HCT116 (cell line): ENCODE measurements around the gene ERRFI1. TPM values are rescaled to one million over a fixed set of nuclear protein-coding genes. Genes with fewer than 3 reads are reported as not detected.

Experiments used
- ATAC-seq: fragments of 200-7000 bp; cut with Tn5 transposase; 2 replicates; pipeline ENCODE4 v1.9.1; 2020; ENCODE audit warnings: mild to moderate bottlenecking, moderate library complexity
- BruUV-seq: library from RNA; stranded (reverse); fragments of 400-500 nt; replicated peaks from 2 replicates; lab custom pipeline; 2021; lab: Mats Ljungman, UMichigan
- CTCF ChIA-PET: fragments of 300-600 bp; sonication (Branson Sonifier 250); formaldehyde crosslinking; loops from one replicate; lab custom pipeline; 2021; ENCODE audit warnings: antibody characterized with exemption; lab: Charles Lee
- POLR2A ChIA-PET: fragments of 300-600, 350-600 bp; sonication (Branson Sonifier 250); formaldehyde crosslinking; loops from one replicate; lab custom pipeline; 2021; ENCODE audit warnings: antibody characterized with exemption; lab: Charles Lee
- RAD21 ChIA-PET, 2 experiments: fragments of 300-600 bp; sonication (Branson Sonifier 250); formaldehyde crosslinking; loops; one replicate each; lab custom pipeline; 2023; ENCODE audit warnings: low total read pairs in 2 of 2; ENCODE audit not compliant: uncharacterized antibody in 2 of 2, unreplicated experiment in 2 of 2, low non-redundant PET in 1 of 2; lab: Charles Lee
- DNase-seq: peaks from one replicate; pipeline ENCODE4 v3.0.0-alpha.2; 2010; ENCODE audit warnings: low read depth, low spot score
- H2AFZ ChIP-seq: fragments of 200-600 bp; shearing (Covaris generic), sonication (generic); 2 replicates; pipeline ENCODE4 v1.6.1; 2017; ENCODE audit warnings: low read depth, mixed run types, mixed read lengths, antibody characterized with exemption, low read length; ENCODE audit not compliant: poor library complexity, severe bottlenecking
- H3K27ac ChIP-seq: 2 replicates; pipeline ENCODE4 v1.5.1; 2012; ENCODE audit warnings: low read depth, low read length
- H3K27me3 ChIP-seq: fragments of 200-600 bp; sonication (generic); 2 replicates; pipeline ENCODE4 v1.6.1; 2016; ENCODE audit warnings: mixed run types, low read length, mixed read lengths; ENCODE audit not compliant: insufficient read depth
- H3K36me3 ChIP-seq, 2 experiments: fragments of 200-500 bp in 1 of 2; fragments of 200-600 bp in 1 of 2; sonication (Bioruptor generic) in 1 of 2; sonication (generic) in 1 of 2; 2 replicates each; pipeline versions ENCODE4 v1.5.1 to v1.6.1; 2014 to 2016; ENCODE audit warnings: low read length in 2 of 2, inconsistent platforms in 1 of 2, mixed read lengths in 1 of 2, mixed run types in 1 of 2; ENCODE audit not compliant: insufficient read depth in 2 of 2, control insufficient read depth in 1 of 2
- H3K4me1 ChIP-seq, 2 experiments: fragments of 200-600 bp in 1 of 2; sonication (generic) in 1 of 2; 2 replicates each; pipeline versions ENCODE4 v1.5.1 to v1.6.1; 2012 to 2017; ENCODE audit warnings: low read length in 2 of 2, inconsistent platforms in 1 of 2, mild to moderate bottlenecking in 1 of 2, mixed read lengths in 1 of 2, mixed run types in 1 of 2, moderate library complexity in 1 of 2; ENCODE audit not compliant: insufficient read depth in 2 of 2, control insufficient read depth in 1 of 2
- H3K4me2 ChIP-seq: fragments of 200-600 bp; sonication (generic); 2 replicates; pipeline ENCODE4 v1.6.1; 2017; ENCODE audit warnings: mixed run types, low read length, mixed read lengths
- H3K4me3 ChIP-seq, 2 experiments: fragments of 200-600 bp in 1 of 2; sonication (generic) in 1 of 2; replicated peaks in 1 of 2; 2 replicates each; pipeline ENCODE4 v1.5.1; 2011 to 2016; ENCODE audit warnings: low read length in 2 of 2, control low read depth in 1 of 2, low read depth in 1 of 2, mild to moderate bottlenecking in 1 of 2, mixed read lengths in 1 of 2, mixed run types in 1 of 2
- H3K79me2 ChIP-seq: fragments of 200-600 bp; sonication (generic); 2 replicates; pipeline ENCODE4 v1.6.1; 2017; ENCODE audit warnings: mild to moderate bottlenecking, mixed run types, low read length, moderate library complexity, mixed read lengths; ENCODE audit not compliant: insufficient read depth
- H3K9ac ChIP-seq: fragments of 200-600 bp; sonication (generic); 2 replicates; pipeline ENCODE4 v1.6.1; 2016; ENCODE audit warnings: low read length, mixed read lengths
- H3K9me2 ChIP-seq: fragments of 200-600 bp; sonication (generic), shearing (Covaris generic); 2 replicates; pipeline ENCODE4 v1.6.1; 2017; ENCODE audit warnings: mixed run types, mild to moderate bottlenecking, moderate library complexity; ENCODE audit not compliant: insufficient read depth
- H3K9me3 ChIP-seq, 2 experiments: fragments of 200-500 bp in 1 of 2; fragments of 200-600 bp in 1 of 2; sonication (Bioruptor generic) in 1 of 2; sonication (generic) in 1 of 2; 2 replicates each; pipeline ENCODE4 v1.6.1; 2014 to 2017; ENCODE audit warnings: low read length in 2 of 2, mixed read lengths in 2 of 2, inconsistent platforms in 1 of 2, low read depth in 1 of 2, mild to moderate bottlenecking in 1 of 2, mixed run types in 1 of 2, moderate library complexity in 1 of 2; ENCODE audit not compliant: control insufficient read depth in 1 of 2, insufficient read depth in 1 of 2
- H4K20me1 ChIP-seq: fragments of 200-600 bp; sonication (generic), shearing (Covaris generic); 2 replicates; pipeline ENCODE4 v1.6.1; 2017; ENCODE audit warnings: mixed run types, mild to moderate bottlenecking, moderate library complexity; ENCODE audit not compliant: insufficient read depth
- ATF3 ChIP-seq: IDR thresholded peaks from 2 replicates; pipeline ENCODE4 v1.6.1; 2012
- CBX3 ChIP-seq: IDR thresholded peaks from 2 replicates; pipeline ENCODE4 v1.6.1; 2012; ENCODE audit warnings: low read depth
- CEBPB ChIP-seq: IDR thresholded peaks from 2 replicates; pipeline ENCODE4 v1.6.1; 2012; ENCODE audit warnings: low read depth
- EGR1 ChIP-seq: IDR thresholded peaks from 2 replicates; pipeline ENCODE4 v1.6.1; 2012; ENCODE audit warnings: low read depth
- EZH2 ChIP-seq: fragments of 200-600 bp; sonication (generic); IDR thresholded peaks from 2 replicates; pipeline ENCODE4 v1.6.1; 2017; ENCODE audit warnings: antibody characterized with exemption, mixed run types
- FOSL1 ChIP-seq: IDR thresholded peaks from 2 replicates; pipeline ENCODE4 v1.6.1; 2012; ENCODE audit warnings: low read depth
- JUND ChIP-seq: IDR thresholded peaks from 2 replicates; pipeline ENCODE4 v1.6.1; 2012
- POLR2A ChIP-seq: IDR thresholded peaks from 2 replicates; pipeline ENCODE4 v1.7.0; 2011; ENCODE audit warnings: borderline replicate concordance; ENCODE audit not compliant: insufficient read depth, insufficient read length; ENCODE audit errors: extremely low read depth
- POLR2AphosphoS5 ChIP-seq: IDR thresholded peaks from 2 replicates; pipeline ENCODE4 v1.6.1; 2011; ENCODE audit warnings: mild to moderate bottlenecking, low read depth, low read length, moderate library complexity
- RAD21 ChIP-seq: IDR thresholded peaks from 2 replicates; pipeline ENCODE4 v1.6.1; 2012; ENCODE audit warnings: low read depth, mild to moderate bottlenecking
- REST ChIP-seq: IDR thresholded peaks from 2 replicates; pipeline ENCODE4 v1.6.1; 2012; ENCODE audit warnings: low read depth
- SIN3A ChIP-seq: IDR thresholded peaks from 2 replicates; pipeline ENCODE4 v1.6.1; 2012; ENCODE audit warnings: low read depth
- TCF7L2 ChIP-seq: IDR thresholded peaks from 2 replicates; pipeline ENCODE4 v1.7.0; 2011; ENCODE audit warnings: borderline replicate concordance, inconsistent platforms; ENCODE audit not compliant: insufficient read depth, insufficient read length; ENCODE audit errors: extremely low read depth
- ZBTB33 ChIP-seq: IDR thresholded peaks from 2 replicates; pipeline ENCODE4 v1.6.1; 2011; ENCODE audit warnings: mild to moderate bottlenecking, low read length, moderate library complexity; ENCODE audit not compliant: insufficient replicate concordance; ENCODE audit errors: extremely low read depth
- ZNF274 ChIP-seq: fragments of 200-500 bp; sonication (Bioruptor generic); IDR thresholded peaks from 2 replicates; pipeline ENCODE4 v1.6.1; 2014; ENCODE audit warnings: mild to moderate bottlenecking, low read depth, low read length, inconsistent platforms
- intact Hi-C: fragments of 100-400 bp; cut with micrococcal nuclease; formaldehyde crosslinking; loops from 2 replicates; pipeline ENCODE4 v1.10.0; 2022
- total RNA-seq: library from RNA; stranded (reverse); gene quantifications from one replicate; pipeline ENCODE4 v1.2.1, GENCODE V29; 2021; ENCODE audit not compliant: unreplicated experiment

The ERRFI1 gene
- total RNA-seq, 1 experiment from 2014 or later: 777 TPM

- Histone ChIP-seq H3K27ac (peak overlapping the region; percentile 96), H3K4me3 (no peak overlapping the region), H3K9me3 (no peaks in the 10 kb centered on the region), H4K20me1 (no peaks in the 10 kb centered on the region), H3K27me3 (no peaks in the 10 kb centered on the region), H3K9ac (0 out of 2 replicates have a peak overlapping the region, but pooled peaks have one; percentile 9), H3K4me2 (no peak overlapping the region), H2AFZ (no peak overlapping the region), H3K9me2 (no peaks in the 10 kb centered on the region), H3K4me1 (peaks cover 87 to 98% of the 10 kb centered on the region in 2 experiments), H3K36me3 (no peaks in the 10 kb centered on the region), H3K79me2 (no peaks in the 10 kb centered on the region)
- no peak for DNase-seq
- intact Hi-C loops: no loop called here
- CTCF ChIA-PET: no interaction called here
- RAD21 ChIA-PET: no interaction called here
- POLR2A ChIA-PET: interaction anchor here (0.8 to 3.9 kb wide), 7 partner anchors 15 to 153 kb away, joined by 3 to 32 read pairs (median 4); partner anchors contain the start of gene ERRFI1
- TF ChIP-seq JUND: no peak
- TF ChIP-seq EZH2: no peak
- TF ChIP-seq ATF3: no peak
- TF ChIP-seq ZNF274: no peak
- no peak for ATAC-seq
- BruUV-seq: no TSS peak
These were observed 16.0 kb upstream of the ERRFI1 start for GRCh38 chr1:8042134-8042533.

GRCh38 chr1:8040586-8040985 lies 14.5 kb upstream of the ERRFI1 start:
- Histone ChIP-seq H3K79me2 (no peaks in the 10 kb centered on the region), H2AFZ (no peak overlapping the region), H3K4me3 (no peak overlapping the region), H3K27me3 (no peaks in the 10 kb centered on the region), H3K9me2 (no peaks in the 10 kb centered on the region), H3K4me2 (peak overlapping the region; percentile 42), H4K20me1 (no peaks in the 10 kb centered on the region), H3K9me3 (no peaks in the 10 kb centered on the region), H3K36me3 (no peaks in the 10 kb centered on the region), H3K9ac (peak overlapping the region; percentile 9), H3K4me1 (peaks cover 79 to 89% of the 10 kb centered on the region in 2 experiments), H3K27ac (peak overlapping the region; percentile 96)
- ChIA-PET RAD21 (interaction anchor here (0.7 to 1.7 kb wide), 3 partner anchors 36 to 81 kb away, joined by 3 to 5 read pairs (median 4); no protein-coding TSS in a partner anchor), POLR2A (interaction anchor here (0.6 to 3.9 kb wide), 32 partner anchors 9 to 273 kb away, joined by 3 to 32 read pairs (median 4); partner anchors contain the start of gene ERRFI1), CTCF (interaction anchor here (0.5 to 1.9 kb wide), 7 partner anchors 10 to 273 kb away, joined by 3 to 5 read pairs (median 3); no protein-coding TSS in a partner anchor)
- ATAC-seq (peak; percentile 81), DNase-seq (peak; percentile 99)
- BruUV-seq: no TSS peak
- intact Hi-C loops: no loop called here
- TF ChIP-seq TCF7L2 (peak; percentile 74), FOSL1 (peak; percentile 93), POLR2A (no peak), CEBPB (peak; percentile 64), REST (no peak), EGR1 (peak; percentile 50; the same call in 1 of the 2 replicates), JUND (peak; percentile 97), ZBTB33 (no peak), CBX3 (peak; percentile 93), RAD21 (peak; percentile 45), POLR2AphosphoS5 (peak; percentile 83), SIN3A (no peak; the same call in none of the 2 replicates)
